ENCODE results near the gene MLXIPL. TPM values are rescaled to one million over a fixed set of nuclear protein-coding genes. Genes with fewer than 3 reads are reported as not detected.

Gene MLXIPL
- total RNA-seq, 4 donors from 2014 or later: 7.7 to 56.2 (median 17.5) TPM

- ATAC-seq: no peak
- Histone ChIP-seq H3K4me3 (no peak overlapping the region), H3K27me3 (no peaks in the 10 kb centered on the region), H3K9me3 (no peaks in the 10 kb centered on the region), H3K36me3 (peaks cover 0 to 91% of the 10 kb centered on the region in 2 donors), H3K27ac (no peak overlapping the region), H3K4me1 (peaks cover 0 to 44% (median 0%) of the 10 kb centered on the region in 3 donors)
- no peak for TF ChIP-seq POLR2A (IDR thresholded peaks at IDR 0.05)
- TF ChIP-seq, protein P1, sequence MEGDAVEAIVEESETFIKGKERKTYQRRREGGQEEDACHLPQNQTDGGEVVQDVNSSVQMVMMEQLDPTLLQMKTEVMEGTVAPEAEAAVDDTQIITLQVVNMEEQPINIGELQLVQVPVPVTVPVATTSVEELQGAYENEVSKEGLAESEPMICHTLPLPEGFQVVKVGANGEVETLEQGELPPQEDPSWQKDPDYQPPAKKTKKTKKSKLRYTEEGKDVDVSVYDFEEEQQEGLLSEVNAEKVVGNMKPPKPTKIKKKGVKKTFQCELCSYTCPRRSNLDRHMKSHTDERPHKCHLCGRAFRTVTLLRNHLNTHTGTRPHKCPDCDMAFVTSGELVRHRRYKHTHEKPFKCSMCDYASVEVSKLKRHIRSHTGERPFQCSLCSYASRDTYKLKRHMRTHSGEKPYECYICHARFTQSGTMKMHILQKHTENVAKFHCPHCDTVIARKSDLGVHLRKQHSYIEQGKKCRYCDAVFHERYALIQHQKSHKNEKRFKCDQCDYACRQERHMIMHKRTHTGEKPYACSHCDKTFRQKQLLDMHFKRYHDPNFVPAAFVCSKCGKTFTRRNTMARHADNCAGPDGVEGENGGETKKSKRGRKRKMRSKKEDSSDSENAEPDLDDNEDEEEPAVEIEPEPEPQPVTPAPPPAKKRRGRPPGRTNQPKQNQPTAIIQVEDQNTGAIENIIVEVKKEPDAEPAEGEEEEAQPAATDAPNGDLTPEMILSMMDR (IDR thresholded peaks at IDR 0.05): no peak
- WGBS, 2 donors (ENCODE audit: low coverage in 1 of 2): 82 to 100% methylated on average over 2 to 9 of the region's 9 CpGs
Measured at GRCh38 chr7:73547841-73548240, 76.5 kb downstream of the MLXIPL start.

DNA sequence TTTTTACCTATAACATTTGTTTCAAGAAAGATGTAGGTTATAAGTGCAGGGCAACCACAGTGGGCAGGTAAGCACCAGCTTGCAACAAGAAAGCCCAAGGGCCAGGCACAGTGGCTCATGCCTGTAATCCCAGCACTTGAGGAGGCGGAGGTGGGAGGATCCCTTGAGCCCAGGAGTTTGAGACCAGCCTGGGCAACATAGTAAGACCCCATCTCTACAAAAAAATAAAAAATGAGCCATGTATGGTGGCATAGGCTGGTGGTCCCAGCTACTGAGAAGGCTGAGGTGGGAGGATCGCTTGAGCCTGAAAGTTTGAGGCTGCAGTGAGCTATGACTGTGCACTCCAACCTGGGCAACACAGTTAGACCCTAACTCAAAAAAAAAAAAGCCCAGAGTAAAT is 79.6 kb downstream of the MLXIPL start:
- no peak overlapping the region for H3K27ac ChIP-seq
- TF ChIP-seq, protein P1 (IDR thresholded peaks at IDR 0.05): no peak
- TF ChIP-seq POLR2A (IDR thresholded peaks at IDR 0.05) (no peak), EP300 (IDR thresholded peaks at IDR 0.05) (no peak), POLR2AphosphoS5 (IDR thresholded peaks at IDR 0.05) (no peak)
- peaks cover 0 to 38% (median 0%) of the 10 kb centered on the region in 3 donors for H3K4me1 ChIP-seq
- no peak overlapping the region for H3K4me3 ChIP-seq
- WGBS, 2 donors (ENCODE audit: low coverage in 1 of 2): 93 to 100% methylated on average over 1 to 2 of the region's 2 CpGs
- no peaks in the 10 kb centered on the region for H3K27me3 ChIP-seq
- no peaks in the 10 kb centered on the region for H3K9me3 ChIP-seq
- peaks cover 0 to 92% of the 10 kb centered on the region in 2 donors for H3K36me3 ChIP-seq
- no peak for ATAC-seq

Other genes with a start within 250 kb of the MLXIPL start
- gene FZD9, start 190.7 kb downstream of the MLXIPL start, total RNA-seq: 1 to 10 TPM in 1 of 4 donors, under 1 TPM in 3; 0.31 to 2.7 (median 0.81) TPM
- gene BAZ1B, start 102.2 kb downstream of the MLXIPL start, total RNA-seq: 10 to 100 TPM; 56.0 to 77.8 (median 69.6) TPM
- 100 to 1,000 TPM; 104 to 144 (median 108) TPM for gene BCL7B, start 66.8 kb downstream of the MLXIPL start, total RNA-seq
- gene TBL2, start 45.9 kb downstream of the MLXIPL start, total RNA-seq: 10 to 100 TPM; 19.1 to 32.5 (median 28.9) TPM
- 1 to 10 TPM; 2.6 to 7.0 (median 3.2) TPM for gene VPS37D, start 43.3 kb upstream of the MLXIPL start, total RNA-seq
- 1 to 10 TPM; 2.3 to 9.3 (median 5.3) TPM for gene DNAJC30, start 58.9 kb upstream of the MLXIPL start, total RNA-seq
- gene BUD23, start 59.1 kb upstream of the MLXIPL start, total RNA-seq: 10 to 100 TPM; 41.5 to 65.0 (median 45.3) TPM
- 10 to 100 TPM in 3 of 4 donors, 1 to 10 TPM in 1; 9.6 to 24.0 (median 15.2) TPM for gene STX1A, start 95.1 kb upstream of the MLXIPL start, total RNA-seq
- 1 to 10 TPM; 5.6 to 8.5 (median 6.6) TPM for gene ABHD11, start 114.3 kb upstream of the MLXIPL start, total RNA-seq
- gene CLDN3, start 145.7 kb upstream of the MLXIPL start, total RNA-seq: 1 to 10 TPM in 1 of 4 donors, not detected in 3; 5.9 TPM
- gene CLDN4, start 206.5 kb upstream of the MLXIPL start, total RNA-seq: 10 to 100 TPM in 1 of 4 donors, under 1 TPM in 3; 0.54 to 16.8 (median 0.79) TPM
- 1 to 10 TPM in 3 of 4 donors, under 1 TPM in 1; 0.93 to 7.8 (median 3.5) TPM for gene METTL27, start 218.0 kb upstream of the MLXIPL start, total RNA-seq
- not detected for gene TMEM270, start 236.6 kb upstream of the MLXIPL start, total RNA-seq

All from gastroesophageal sphincter (tissue), 4 donors.